ENCODE data around the gene CXorf38.
A peak's percentile ranks its signal among the peaks of the same experiment; 100 is the strongest.
"Not testable (repeated sequence)": the region's sequence is repeated elsewhere in the genome, so short reads cannot be mapped to it uniquely, and the experiment has no call there.

CXorf38 gene

GRCh38 chrX:40603446-40603845 is 43.9 kb downstream of the CXorf38 start:
- Histone ChIP-seq H3K27me3 (ENCODE audit: control insufficient read depth in 1 of 2, insufficient read depth in 2 of 2, low read length in 2 of 2) (no peaks in the 10 kb centered on the region), H3K36me3 (ENCODE audit: control insufficient read depth in 1 of 2, insufficient read depth in 2 of 2, low read length in 2 of 2) (peaks cover 0 to 21% of the 10 kb centered on the region in 2 donors), H3K4me1 (ENCODE audit: control insufficient read depth in 1 of 2, insufficient read depth in 2 of 2, low read length in 2 of 2) (no peaks in the 10 kb centered on the region), H3K9me3 (ENCODE audit: control insufficient read depth in 1 of 2, low read length in 2 of 2) (no peaks in the 10 kb centered on the region), H3K4me3 (ENCODE audit: low read depth in 1 of 2, low read length in 2 of 2) (no peak overlapping the region), H3K27ac (ENCODE audit: low read depth, low read length) (no peak overlapping the region), H3K9ac (ENCODE audit: low read depth in 1 of 2, low read length in 2 of 2) (no peak overlapping the region)

DNA sequence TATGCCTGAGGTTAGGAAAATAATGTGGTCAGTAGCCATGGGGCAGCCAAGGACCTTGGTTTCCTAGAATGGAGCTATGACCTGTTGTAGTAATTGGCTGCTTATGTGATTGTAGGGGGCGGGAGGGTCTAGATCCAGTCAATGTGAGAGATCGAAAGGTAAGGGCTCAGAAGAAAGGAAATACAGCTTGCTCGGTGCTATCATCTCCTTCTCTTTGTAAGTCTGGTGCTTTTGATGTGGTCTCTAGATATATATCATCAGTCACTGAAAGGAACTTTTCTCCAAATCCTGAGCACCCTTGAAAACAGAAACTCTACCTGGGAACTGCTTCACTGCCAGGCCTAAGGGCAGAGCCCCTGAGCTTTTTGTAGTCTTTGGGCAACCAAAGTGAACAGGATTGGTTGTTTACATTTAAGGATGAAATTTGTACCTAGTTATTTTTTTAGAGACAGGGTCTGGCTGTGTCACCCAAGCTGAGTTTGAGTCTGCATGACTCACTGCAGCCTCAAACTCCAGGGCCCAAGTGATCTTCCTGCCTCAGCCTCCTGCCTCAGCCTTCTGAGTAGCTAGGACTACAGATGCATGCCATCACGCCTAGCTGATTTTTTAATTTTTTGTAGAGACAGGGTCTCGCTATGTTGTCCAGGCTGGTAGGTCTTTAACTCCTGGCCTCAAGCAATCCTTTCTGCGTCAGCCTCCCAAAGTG is 57.6 kb downstream of the CXorf38 start:
- not testable (repeated sequence) for H3K27me3 ChIP-seq (ENCODE audit: control insufficient read depth in 1 of 2, insufficient read depth in 2 of 2, low read length in 2 of 2); H3K27ac ChIP-seq (ENCODE audit: low read depth, low read length); H3K9ac ChIP-seq (ENCODE audit: low read depth in 1 of 2, low read length in 2 of 2); H3K9me3 ChIP-seq (ENCODE audit: control insufficient read depth in 1 of 2, low read length in 2 of 2); H3K4me3 ChIP-seq (ENCODE audit: low read depth in 1 of 2, low read length in 2 of 2); H3K4me1 ChIP-seq (ENCODE audit: control insufficient read depth in 1 of 2, insufficient read depth in 2 of 2, low read length in 2 of 2)
- H3K36me3 ChIP-seq (ENCODE audit: control insufficient read depth in 1 of 2, insufficient read depth in 2 of 2, low read length in 2 of 2): peaks cover 0 to 17% of the 10 kb centered on the region in 2 donors

GRCh38 chrX:40587623-40588022 is 59.7 kb downstream of the CXorf38 start:
- not testable (repeated sequence) for H3K4me3 ChIP-seq (ENCODE audit: low read depth in 1 of 2, low read length in 2 of 2); H3K9ac ChIP-seq (ENCODE audit: low read depth in 1 of 2, low read length in 2 of 2); H3K27me3 ChIP-seq (ENCODE audit: control insufficient read depth in 1 of 2, insufficient read depth in 2 of 2, low read length in 2 of 2); H3K27ac ChIP-seq (ENCODE audit: low read depth, low read length); H3K9me3 ChIP-seq (ENCODE audit: control insufficient read depth in 1 of 2, low read length in 2 of 2); H3K4me1 ChIP-seq (ENCODE audit: control insufficient read depth in 1 of 2, insufficient read depth in 2 of 2, low read length in 2 of 2); H3K36me3 ChIP-seq (ENCODE audit: control insufficient read depth in 1 of 2, insufficient read depth in 2 of 2, low read length in 2 of 2)

DNA sequence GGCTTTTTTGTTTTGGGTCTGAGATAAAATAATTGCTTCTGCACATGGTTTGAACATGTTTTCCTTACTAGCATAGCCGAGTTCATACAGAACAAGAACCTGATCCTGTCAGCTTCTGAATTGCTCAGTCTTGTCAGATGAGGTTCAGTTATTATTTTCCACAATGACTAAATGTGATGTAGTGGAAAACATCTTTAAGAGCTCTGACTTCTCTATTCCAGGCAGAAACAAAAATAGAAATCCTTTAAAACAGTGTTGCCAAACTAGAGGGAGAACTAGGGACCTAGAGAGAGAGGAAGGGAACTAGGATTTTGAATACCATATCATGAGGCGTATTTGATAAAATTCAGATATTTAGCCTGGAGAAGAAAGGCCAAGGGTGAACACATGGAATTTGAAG is 64.5 kb downstream of the CXorf38 start:
- Histone ChIP-seq H3K27ac (ENCODE audit: low read depth, low read length) (no peak overlapping the region), H3K9ac (ENCODE audit: low read depth in 1 of 2, low read length in 2 of 2) (no peak overlapping the region), H3K36me3 (ENCODE audit: control insufficient read depth in 1 of 2, insufficient read depth in 2 of 2, low read length in 2 of 2) (no peaks in the 10 kb centered on the region), H3K9me3 (ENCODE audit: control insufficient read depth in 1 of 2, low read length in 2 of 2) (no peaks in the 10 kb centered on the region), H3K4me3 (ENCODE audit: low read depth in 1 of 2, low read length in 2 of 2) (no peak overlapping the region), H3K27me3 (ENCODE audit: control insufficient read depth in 1 of 2, insufficient read depth in 2 of 2, low read length in 2 of 2) (no peaks in the 10 kb centered on the region), H3K4me1 (ENCODE audit: control insufficient read depth in 1 of 2, insufficient read depth in 2 of 2, low read length in 2 of 2) (peaks cover 4 to 8% of the 10 kb centered on the region in 2 donors)

DNA sequence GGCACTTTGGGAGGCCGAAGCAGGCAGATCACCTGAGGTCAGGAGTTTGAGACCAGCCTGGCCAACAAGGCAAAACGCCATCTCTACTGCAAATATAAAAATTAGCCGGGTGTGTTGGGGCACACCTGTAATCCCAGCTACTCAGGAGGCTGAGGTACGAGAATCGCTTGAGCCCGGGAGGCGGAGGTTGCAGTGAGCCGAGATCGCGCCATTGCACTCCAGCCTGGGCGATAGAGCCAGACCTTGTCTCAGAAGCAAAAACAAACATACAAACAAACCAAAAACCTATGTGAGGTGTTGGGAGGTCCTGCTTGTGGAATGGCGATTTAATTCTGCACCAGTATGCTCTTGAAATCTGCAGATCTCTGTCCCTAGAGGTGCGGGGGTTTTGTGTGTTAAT is 65.2 kb downstream of the CXorf38 start:
- not testable (repeated sequence) for H3K9ac ChIP-seq (ENCODE audit: low read depth in 1 of 2, low read length in 2 of 2); H3K9me3 ChIP-seq (ENCODE audit: control insufficient read depth in 1 of 2, low read length in 2 of 2); H3K27me3 ChIP-seq (ENCODE audit: control insufficient read depth in 1 of 2, insufficient read depth in 2 of 2, low read length in 2 of 2); H3K4me1 ChIP-seq (ENCODE audit: control insufficient read depth in 1 of 2, insufficient read depth in 2 of 2, low read length in 2 of 2); H3K27ac ChIP-seq (ENCODE audit: low read depth, low read length); H3K36me3 ChIP-seq (ENCODE audit: control insufficient read depth in 1 of 2, insufficient read depth in 2 of 2, low read length in 2 of 2)
- peak overlapping the region in 1 of 2 donors; percentile 85 for H3K4me3 ChIP-seq (ENCODE audit: low read depth in 1 of 2, low read length in 2 of 2)

DNA sequence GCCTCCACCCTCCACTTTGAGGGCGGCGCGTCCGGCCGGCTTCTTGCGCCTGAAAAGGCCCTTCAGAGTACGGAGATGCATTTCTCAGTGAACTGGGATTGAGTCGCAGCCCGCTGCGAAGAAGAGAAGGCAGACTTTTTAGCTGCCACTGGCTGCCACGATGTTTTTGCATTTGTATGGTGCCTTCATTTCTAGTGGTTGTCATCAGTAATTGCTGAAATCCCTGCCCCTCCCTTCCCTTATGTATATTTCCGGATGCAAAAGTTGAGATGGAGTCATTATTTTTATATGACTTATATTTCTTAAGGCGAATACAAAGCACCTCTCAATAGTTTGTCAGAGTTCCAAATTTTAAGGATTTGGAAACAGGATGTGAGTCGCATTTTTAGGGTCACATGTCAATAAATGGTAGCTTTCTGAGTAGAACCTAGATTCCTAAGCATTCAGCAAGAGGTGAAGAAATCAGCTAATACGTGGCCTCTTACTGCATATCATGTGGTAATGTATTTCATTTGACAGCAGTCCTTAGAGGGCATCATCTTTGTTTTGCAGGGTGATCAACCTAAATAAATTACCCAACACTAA is 65.9 kb downstream of the CXorf38 start:
- H3K9ac ChIP-seq (ENCODE audit: low read depth in 1 of 2, low read length in 2 of 2): peak overlapping the region; percentile 42 to 47

DNA sequence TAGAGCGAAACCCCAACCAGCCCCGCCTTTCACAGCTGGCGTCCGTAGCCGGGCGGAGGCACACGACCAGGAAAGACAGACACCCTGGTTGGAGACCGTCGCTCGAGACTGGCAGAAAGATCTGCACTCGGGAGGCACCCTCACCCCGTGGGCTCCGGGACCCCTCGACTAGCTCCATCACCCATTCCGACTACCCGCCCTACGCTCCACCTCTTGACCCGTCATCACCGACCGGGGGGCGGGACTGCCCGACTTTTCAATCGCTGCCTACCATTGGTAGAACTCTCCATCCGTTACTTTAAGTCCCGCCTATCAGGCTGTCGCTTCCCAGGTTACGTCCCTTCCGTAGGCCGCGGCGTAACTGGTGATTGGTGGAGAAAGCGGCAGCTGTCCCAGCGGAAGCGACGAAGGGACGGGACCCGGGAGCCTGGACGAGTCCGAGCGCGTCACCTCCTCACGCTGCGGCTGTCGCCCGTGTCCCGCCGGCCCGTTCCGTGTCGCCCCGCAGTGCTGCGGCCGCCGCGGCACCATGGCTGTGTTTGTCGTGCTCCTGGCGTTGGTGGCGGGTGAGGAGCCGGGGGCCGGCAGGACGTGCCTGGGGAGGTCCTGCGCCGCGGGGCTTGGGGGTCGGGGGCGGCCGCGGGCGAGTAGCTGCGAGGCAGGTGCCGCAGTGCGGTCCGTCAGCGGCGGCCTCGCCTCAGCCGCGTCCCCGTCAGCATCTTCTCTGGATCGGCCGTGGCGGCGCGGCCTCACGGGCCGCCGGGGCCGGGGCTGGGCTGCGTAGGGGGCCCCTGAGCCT is 66.6 kb downstream of the CXorf38 start, which contains the start of gene ATP6AP2:
Gene ATP6AP2, plus strand, starts transcription at position 434 of the 799 bp plus-strand sequence. Its CDS starts 96 bp downstream, at position 530.
- H3K36me3 ChIP-seq (ENCODE audit: control insufficient read depth in 1 of 2, insufficient read depth in 2 of 2, low read length in 2 of 2): no peaks in the 10 kb centered on the region
- peak within 1 kb of the TSS; percentile 64 to 70 for H3K9ac ChIP-seq (ENCODE audit: low read depth in 1 of 2, low read length in 2 of 2)
- H3K9me3 ChIP-seq (ENCODE audit: control insufficient read depth in 1 of 2, low read length in 2 of 2): no peaks in the 10 kb centered on the region
- peaks cover 4 to 8% of the 10 kb centered on the region in 2 donors for H3K4me1 ChIP-seq (ENCODE audit: control insufficient read depth in 1 of 2, insufficient read depth in 2 of 2, low read length in 2 of 2)
- H3K27me3 ChIP-seq (ENCODE audit: control insufficient read depth in 1 of 2, insufficient read depth in 2 of 2, low read length in 2 of 2): no peaks in the 10 kb centered on the region
- H3K4me3 ChIP-seq (ENCODE audit: low read depth in 1 of 2, low read length in 2 of 2): peak within 1 kb of the TSS; percentile 73 to 85
- H3K27ac ChIP-seq (ENCODE audit: low read depth, low read length): peak within 1 kb of the TSS; percentile 92

More for the DNA sequence above, 65.9 kb downstream of the CXorf38 start:
- H3K4me1 ChIP-seq (ENCODE audit: control insufficient read depth in 1 of 2, insufficient read depth in 2 of 2, low read length in 2 of 2): peaks cover 4 to 8% of the 10 kb centered on the region in 2 donors
- H3K27ac ChIP-seq (ENCODE audit: low read depth, low read length): peak overlapping the region; percentile 70
- no peaks in the 10 kb centered on the region for H3K9me3 ChIP-seq (ENCODE audit: control insufficient read depth in 1 of 2, low read length in 2 of 2)
- H3K27me3 ChIP-seq (ENCODE audit: control insufficient read depth in 1 of 2, insufficient read depth in 2 of 2, low read length in 2 of 2): no peaks in the 10 kb centered on the region
- no peaks in the 10 kb centered on the region for H3K36me3 ChIP-seq (ENCODE audit: control insufficient read depth in 1 of 2, insufficient read depth in 2 of 2, low read length in 2 of 2)
- peak overlapping the region; percentile 61 to 85 for H3K4me3 ChIP-seq (ENCODE audit: low read depth in 1 of 2, low read length in 2 of 2)

- peak overlapping the region; percentile 64 to 70 for H3K9ac ChIP-seq (ENCODE audit: low read depth in 1 of 2, low read length in 2 of 2)
- peak overlapping the region; percentile 92 for H3K27ac ChIP-seq (ENCODE audit: low read depth, low read length)
- no peaks in the 10 kb centered on the region for H3K9me3 ChIP-seq (ENCODE audit: control insufficient read depth in 1 of 2, low read length in 2 of 2)
- H3K36me3 ChIP-seq (ENCODE audit: control insufficient read depth in 1 of 2, insufficient read depth in 2 of 2, low read length in 2 of 2): no peaks in the 10 kb centered on the region
- peak overlapping the region; percentile 73 to 85 for H3K4me3 ChIP-seq (ENCODE audit: low read depth in 1 of 2, low read length in 2 of 2)
- peaks cover 4 to 8% of the 10 kb centered on the region in 2 donors for H3K4me1 ChIP-seq (ENCODE audit: control insufficient read depth in 1 of 2, insufficient read depth in 2 of 2, low read length in 2 of 2)
- H3K27me3 ChIP-seq (ENCODE audit: control insufficient read depth in 1 of 2, insufficient read depth in 2 of 2, low read length in 2 of 2): no peaks in the 10 kb centered on the region
Observed at GRCh38 chrX:40579900-40580536, 67.3 kb downstream of the CXorf38 start.

DNA sequence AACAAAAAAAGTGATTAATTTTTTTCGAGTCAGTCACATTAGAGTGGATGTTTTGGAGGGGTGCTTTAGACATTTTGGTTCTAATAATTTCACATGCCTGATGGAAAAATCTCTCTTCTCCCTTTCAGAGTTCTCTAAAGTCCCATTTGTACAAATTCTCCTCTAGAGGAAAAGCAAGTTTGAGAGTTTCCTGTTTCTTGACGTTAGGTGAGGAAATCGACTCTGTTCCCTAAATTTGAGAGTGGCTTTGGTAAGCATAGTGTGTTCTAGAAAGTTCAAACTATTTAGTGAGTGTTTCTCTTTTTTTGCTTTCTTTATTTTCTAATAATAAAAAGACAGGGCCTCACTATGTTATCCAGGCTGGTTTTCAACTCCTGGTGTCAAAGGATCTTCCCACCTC is 68.2 kb downstream of the CXorf38 start:
- H3K36me3 ChIP-seq (ENCODE audit: control insufficient read depth in 1 of 2, insufficient read depth in 2 of 2, low read length in 2 of 2): no peaks in the 10 kb centered on the region
- no peak overlapping the region for H3K4me3 ChIP-seq (ENCODE audit: low read depth in 1 of 2, low read length in 2 of 2)
- no peak overlapping the region for H3K9ac ChIP-seq (ENCODE audit: low read depth in 1 of 2, low read length in 2 of 2)
- no peaks in the 10 kb centered on the region for H3K27me3 ChIP-seq (ENCODE audit: control insufficient read depth in 1 of 2, insufficient read depth in 2 of 2, low read length in 2 of 2)
- H3K27ac ChIP-seq (ENCODE audit: low read depth, low read length): no peak overlapping the region
- H3K9me3 ChIP-seq (ENCODE audit: control insufficient read depth in 1 of 2, low read length in 2 of 2): no peaks in the 10 kb centered on the region
- H3K4me1 ChIP-seq (ENCODE audit: control insufficient read depth in 1 of 2, insufficient read depth in 2 of 2, low read length in 2 of 2): peaks cover 4 to 8% of the 10 kb centered on the region in 2 donors
